ENCODE data around the gene MAN1A1. TPM values are rescaled to one million over a fixed set of nuclear protein-coding genes. Genes with fewer than 3 reads are reported as not detected.

The MAN1A1 gene
- total RNA-seq, 2 donors from 2014 or later, result 85.4 to 109 TPM

- Histone ChIP-seq H3K27ac (no peak overlapping the region), H3K9me3 (no peaks in the 10 kb centered on the region), H3K4me1 (no peaks in the 10 kb centered on the region), H3K27me3 (no peaks in the 10 kb centered on the region), H3K4me3 (no peak overlapping the region), H3K36me3 (replicated peaks in 1 of 2; ENCODE audit: insufficient read depth in 1 of 2, low read depth in 2 of 2) (peaks cover 0 to 6% of the 10 kb centered on the region in 2 donors)
- 93% methylated on average over 2 of the region's 2 CpGs for WGBS, 2 donors
- ATAC-seq (no peak), DNase-seq (no peak)
- intact Hi-C loops (cut with DNase I), result no loop called here
- TF ChIP-seq POLR2A (IDR thresholded peaks at IDR 0.05), result no peak
- TF ChIP-seq CTCF (IDR thresholded peaks at IDR 0.05), result no peak
These were observed 99.5 kb downstream of the MAN1A1 start for GRCh38 chr6:119250036-119250435.

- Histone ChIP-seq H3K27me3 (no peaks in the 10 kb centered on the region), H3K4me1 (no peaks in the 10 kb centered on the region), H3K9me3 (no peaks in the 10 kb centered on the region), H3K36me3 (replicated peaks in 1 of 2; ENCODE audit: insufficient read depth in 1 of 2, low read depth in 2 of 2) (peaks cover 0 to 6% of the 10 kb centered on the region in 2 donors), H3K27ac (no peak overlapping the region), H3K4me3 (no peak overlapping the region)
- TF ChIP-seq CTCF (IDR thresholded peaks at IDR 0.05), result no peak
- TF ChIP-seq POLR2A (IDR thresholded peaks at IDR 0.05), result no peak
- DNase-seq (no peak), ATAC-seq (no peak)
- intact Hi-C loops (cut with DNase I), result no loop called here
- WGBS, 2 donors, result 94 to 95% methylated on average over 4 of the region's 4 CpGs
These were observed 100.2 kb downstream of the MAN1A1 start for GRCh38 chr6:119249319-119249718.

- no peaks in the 10 kb centered on the region for H3K27me3 ChIP-seq
- no peak for DNase-seq
- H3K27ac ChIP-seq, result no peak overlapping the region
- no peak for TF ChIP-seq POLR2A (IDR thresholded peaks at IDR 0.05)
- no peak for TF ChIP-seq CTCF (IDR thresholded peaks at IDR 0.05)
- H3K9me3 ChIP-seq, result no peaks in the 10 kb centered on the region
- intact Hi-C loops (cut with DNase I), result no loop called here
- WGBS, 2 donors, result 79 to 80% methylated on average over 3 of the region's 3 CpGs
- peaks cover 0 to 6% of the 10 kb centered on the region in 2 donors for H3K36me3 ChIP-seq (replicated peaks in 1 of 2; ENCODE audit: insufficient read depth in 1 of 2, low read depth in 2 of 2)
- no peak overlapping the region for H3K4me3 ChIP-seq
- no peak for ATAC-seq
- no peaks in the 10 kb centered on the region for H3K4me1 ChIP-seq
These were observed 102.1 kb downstream of the MAN1A1 start for GRCh38 chr6:119247504-119247903.

GRCh38 chr6:119243657-119244056 is 105.9 kb downstream of the MAN1A1 start:
- DNase-seq, result no peak
- TF ChIP-seq POLR2A (IDR thresholded peaks at IDR 0.05), result no peak
- TF ChIP-seq CTCF (IDR thresholded peaks at IDR 0.05), result no peak
- Histone ChIP-seq H3K27ac (no peak overlapping the region), H3K27me3 (no peaks in the 10 kb centered on the region), H3K9me3 (no peaks in the 10 kb centered on the region), H3K36me3 (replicated peaks in 1 of 2; ENCODE audit: insufficient read depth in 1 of 2, low read depth in 2 of 2) (peaks cover 0 to 6% of the 10 kb centered on the region in 2 donors), H3K4me1 (peaks cover 12% of the 10 kb centered on the region), H3K4me3 (no peak overlapping the region)
- 66 to 72% methylated on average over 2 of the region's 2 CpGs for WGBS, 2 donors
- intact Hi-C loops (cut with DNase I), result no loop called here
- no peak for ATAC-seq

GRCh38 chr6:119243037-119243436 is 106.5 kb downstream of the MAN1A1 start:
- intact Hi-C loops (cut with DNase I), result no loop called here
- no peaks in the 10 kb centered on the region for H3K9me3 ChIP-seq
- TF ChIP-seq CTCF (IDR thresholded peaks at IDR 0.05) (no peak), POLR2A (IDR thresholded peaks at IDR 0.05) (no peak)
- DNase-seq (no peak), ATAC-seq (no peak)
- H3K4me1 ChIP-seq, result peaks cover 12% of the 10 kb centered on the region
- no peaks in the 10 kb centered on the region for H3K27me3 ChIP-seq
- H3K4me3 ChIP-seq, result no peak overlapping the region
- peaks cover 0 to 6% of the 10 kb centered on the region in 2 donors for H3K36me3 ChIP-seq (replicated peaks in 1 of 2; ENCODE audit: insufficient read depth in 1 of 2, low read depth in 2 of 2)
- H3K27ac ChIP-seq, result no peak overlapping the region

Measured in body of pancreas (tissue), 4 donors.